GM21515 (cell line): Measurements from ENCODE around the gene NMNAT2.

Source experiments
- ATAC-seq: cut with Tn5 transposase; IDR thresholded peaks from one replicate; pipeline ENCODE4 v1.9.1; 2021; ENCODE audit not compliant: unreplicated experiment

NMNAT2 gene

GRCh38 chr1:183218027-183218618 lies 200.1 kb downstream of the NMNAT2 start:
- no peak for ATAC-seq

DNA sequence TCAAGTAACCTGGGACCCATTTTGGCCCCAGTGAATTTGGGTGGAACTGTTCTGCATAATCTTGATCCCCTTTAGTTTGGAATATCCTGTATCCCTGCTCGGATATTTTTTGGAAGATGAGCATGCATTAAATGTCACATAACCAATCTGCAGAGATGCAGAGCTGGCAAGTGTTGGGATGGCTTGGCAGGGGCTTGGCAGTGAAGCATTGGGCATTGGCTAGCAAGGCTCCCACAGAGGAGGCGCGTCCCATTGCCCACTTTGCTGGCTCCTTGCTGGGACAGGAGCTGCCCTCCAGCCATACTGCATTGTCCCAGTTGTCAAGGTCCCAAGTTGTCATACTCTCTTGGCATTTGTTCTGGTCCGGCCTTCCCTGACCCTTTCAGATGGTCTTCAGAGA lies 202.2 kb downstream of the NMNAT2 start:
- ATAC-seq: no peak

- no peak for ATAC-seq
These were observed 203.0 kb downstream of the NMNAT2 start for GRCh38 chr1:183215076-183215720.

GRCh38 chr1:183214021-183214970 lies 203.9 kb downstream of the NMNAT2 start:
- ATAC-seq: no peak

GRCh38 chr1:183212870-183213269 lies 205.3 kb downstream of the NMNAT2 start:
- no peak for ATAC-seq

- no peak for ATAC-seq
These were observed 207.5 kb downstream of the NMNAT2 start for GRCh38 chr1:183210681-183211080.

- no peak for ATAC-seq
These were observed 208.5 kb downstream of the NMNAT2 start for GRCh38 chr1:183209533-183210158.

- no peak for ATAC-seq
These were observed 211.6 kb downstream of the NMNAT2 start for GRCh38 chr1:183206538-183207122.

GRCh38 chr1:183205196-183205781 lies 212.9 kb downstream of the NMNAT2 start:
- ATAC-seq: no peak

- no peak for ATAC-seq
These were observed 215.1 kb downstream of the NMNAT2 start for GRCh38 chr1:183203094-183203493.

DNA sequence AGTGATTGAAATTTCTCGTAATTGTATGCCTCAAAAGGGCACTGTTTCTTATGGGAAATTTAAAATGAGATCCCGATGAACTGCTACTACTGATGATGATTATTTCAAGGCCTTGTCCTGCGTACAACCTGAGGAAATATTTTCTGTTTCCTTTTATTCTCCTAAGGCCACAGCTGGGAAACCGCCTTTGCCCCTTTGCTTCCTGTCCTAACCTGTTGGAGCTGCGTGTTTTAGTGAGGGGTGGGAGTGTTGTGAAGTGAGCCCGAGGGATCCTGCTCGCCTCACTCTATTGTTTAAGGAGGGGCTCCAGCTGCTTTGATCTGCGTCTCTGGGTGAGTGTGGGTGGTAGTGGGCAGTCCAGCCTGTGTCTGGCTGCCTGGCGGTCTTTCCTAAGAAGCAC lies 217.7 kb downstream of the NMNAT2 start:
- no peak for ATAC-seq

DNA sequence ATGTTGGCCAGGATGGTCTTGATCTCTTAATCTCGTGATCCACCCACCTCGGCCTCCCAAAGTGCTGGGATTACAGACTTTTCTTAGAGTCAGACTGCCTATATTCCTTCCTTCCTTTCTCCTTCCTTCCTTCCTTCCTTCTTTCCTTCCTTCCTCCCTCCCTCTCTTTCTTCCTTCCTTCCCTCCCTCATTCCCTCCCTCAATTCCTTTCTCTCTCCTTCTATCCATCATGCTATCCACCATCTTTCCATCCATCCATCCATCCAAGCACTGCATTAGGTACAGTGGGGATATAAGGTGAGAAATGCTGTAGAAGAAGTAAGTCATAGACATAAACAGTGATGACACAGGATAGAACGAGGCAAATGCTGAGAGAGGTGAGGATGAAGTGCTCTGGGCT lies 218.9 kb downstream of the NMNAT2 start:
- no peak for ATAC-seq

DNA sequence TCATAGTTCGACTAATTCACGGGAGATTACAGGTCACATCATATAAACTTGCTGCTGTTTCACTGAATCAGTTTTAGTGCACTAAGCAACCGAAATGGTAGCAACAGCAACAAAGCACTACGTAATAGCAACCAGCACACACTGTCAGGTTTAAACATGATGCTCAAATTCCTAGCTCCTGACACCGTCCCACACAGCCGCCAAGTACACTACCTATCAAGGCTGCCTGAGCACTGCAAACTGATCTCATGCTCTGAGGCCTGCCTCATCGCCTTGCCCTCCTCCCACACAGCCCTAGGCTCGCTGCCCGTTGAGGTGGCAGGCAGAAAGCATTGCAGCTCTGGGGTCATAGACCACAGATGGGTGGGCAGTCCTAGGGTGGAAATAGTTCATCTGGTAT lies 219.7 kb downstream of the NMNAT2 start:
- ATAC-seq: no peak
